Measurements from ENCODE around the gene DCUN1D1.

The DCUN1D1 gene

GRCh38 chr3:182954553-182955235 is 25.6 kb downstream of the DCUN1D1 start:
- Mint-ChIP-seq H3K9me3 (no peaks in the 10 kb centered on the region), H3K27me3 (ENCODE audit: low read depth) (no peaks in the 10 kb centered on the region), H3K4me1 (peaks cover under 1% of the 10 kb centered on the region), H3K4me3 (no peak overlapping the region), H3K36me3 (ENCODE audit: low read depth) (peaks cover 58% of the 10 kb centered on the region), H3K27ac (no peak overlapping the region)
- no peak for TF ChIP-seq CTCF (IDR thresholded peaks at IDR 0.05; ENCODE audit: unreplicated experiment in 3 of 3)

- no peak overlapping the region for H3K27ac Mint-ChIP-seq
- H3K4me1 Mint-ChIP-seq, result no peaks in the 10 kb centered on the region
- peaks cover 68% of the 10 kb centered on the region for H3K36me3 Mint-ChIP-seq (ENCODE audit: low read depth)
- no peak for TF ChIP-seq CTCF (IDR thresholded peaks at IDR 0.05; ENCODE audit: unreplicated experiment in 3 of 3)
- no peaks in the 10 kb centered on the region for H3K27me3 Mint-ChIP-seq (ENCODE audit: low read depth)
- H3K9me3 Mint-ChIP-seq, result no peaks in the 10 kb centered on the region
- H3K4me3 Mint-ChIP-seq, result no peak overlapping the region
Measured at GRCh38 chr3:182949688-182950087, 30.6 kb downstream of the DCUN1D1 start.

- Mint-ChIP-seq H3K36me3 (ENCODE audit: low read depth) (peaks cover 63% of the 10 kb centered on the region), H3K4me3 (no peak overlapping the region), H3K27me3 (ENCODE audit: low read depth) (no peaks in the 10 kb centered on the region), H3K27ac (no peak overlapping the region), H3K9me3 (no peaks in the 10 kb centered on the region), H3K4me1 (no peaks in the 10 kb centered on the region)
- no peak for TF ChIP-seq CTCF (IDR thresholded peaks at IDR 0.05; ENCODE audit: unreplicated experiment in 3 of 3)
Measured at GRCh38 chr3:182948305-182948704, 32.0 kb downstream of the DCUN1D1 start.

GRCh38 chr3:182947888-182948287 is 32.5 kb downstream of the DCUN1D1 start:
- Mint-ChIP-seq H3K4me1 (no peaks in the 10 kb centered on the region), H3K9me3 (no peaks in the 10 kb centered on the region), H3K4me3 (no peak overlapping the region), H3K27me3 (ENCODE audit: low read depth) (no peaks in the 10 kb centered on the region), H3K27ac (no peak overlapping the region), H3K36me3 (ENCODE audit: low read depth) (peaks cover 59% of the 10 kb centered on the region)
- no peak for TF ChIP-seq CTCF (IDR thresholded peaks at IDR 0.05; ENCODE audit: unreplicated experiment in 3 of 3)

- no peaks in the 10 kb centered on the region for H3K9me3 Mint-ChIP-seq
- H3K27ac Mint-ChIP-seq, result no peak overlapping the region
- no peaks in the 10 kb centered on the region for H3K27me3 Mint-ChIP-seq (ENCODE audit: low read depth)
- no peak overlapping the region for H3K4me3 Mint-ChIP-seq
- H3K36me3 Mint-ChIP-seq (ENCODE audit: low read depth), result peaks cover 27% of the 10 kb centered on the region
- TF ChIP-seq CTCF (IDR thresholded peaks at IDR 0.05; ENCODE audit: unreplicated experiment in 3 of 3), result no peak
- peaks cover 7% of the 10 kb centered on the region for H3K4me1 Mint-ChIP-seq
Measured at GRCh38 chr3:182941719-182942118, 38.6 kb downstream of the DCUN1D1 start.

GRCh38 chr3:182940266-182940808 is 40.0 kb downstream of the DCUN1D1 start:
- Mint-ChIP-seq H3K36me3 (ENCODE audit: low read depth) (peaks cover 14% of the 10 kb centered on the region), H3K27me3 (ENCODE audit: low read depth) (no peaks in the 10 kb centered on the region), H3K4me3 (no peak overlapping the region), H3K4me1 (peaks cover 17% of the 10 kb centered on the region), H3K9me3 (no peaks in the 10 kb centered on the region), H3K27ac (no peak overlapping the region)
- no peak for TF ChIP-seq CTCF (IDR thresholded peaks at IDR 0.05; ENCODE audit: unreplicated experiment in 3 of 3)

All from nephron (organoid).